Measurements from ENCODE around the gene UBC. TPM values are rescaled to one million over a fixed set of nuclear protein-coding genes. Genes with fewer than 3 reads are reported as not detected.

The UBC gene
- total and polyA plus RNA-seq, 9 of the 15 experiments (the other 6 are each of a cell fraction or from before 2014, with no cell fraction given) = 533 to 1,153 (median 813) TPM

- TF ChIP-seq HINFP (tag; conservative IDR thresholded peaks at IDR 0.05; ENCODE audit: low read depth) (no peak), ZNF24 (IDR thresholded peaks at IDR 0.05) (peak; percentile 72), XRCC5 (IDR thresholded peaks at IDR 0.05; ENCODE audit: low read depth, low read length) (peak; percentile 98), CREB3L1 (IDR thresholded peaks at IDR 0.05; ENCODE audit: borderline replicate concordance, low read depth) (peak; percentile 100), ARID1B (IDR thresholded peaks at IDR 0.05) (peak; percentile 78), NFIX (CRISPR knock-in tag; IDR thresholded peaks at IDR 0.05; ENCODE audit: low read depth) (peak; percentile 35; the same call in 1 of the 2 replicates), MGA (IDR thresholded peaks at IDR 0.05) (no peak), FOXA1 (IDR thresholded peaks at IDR 0.05; ENCODE audit: borderline replicate concordance) (no peak)
Measured at GRCh38 chr12:124914392-124915238, at the start of gene UBC (continued).

Measured in K562 (cell line).